HG03095 (cell line): ENCODE data around the gene TMUB2.

ENCODE experiments used
- ATAC-seq: cut with Tn5 transposase; IDR thresholded peaks from one replicate; pipeline ENCODE4 v1.9.1; 2021; ENCODE audit warnings: moderate library complexity; ENCODE audit not compliant: unreplicated experiment

Gene TMUB2

GRCh38 chr17:44202756-44203155 lies 16.0 kb downstream of the TMUB2 start:
- no peak for ATAC-seq

GRCh38 chr17:44203731-44204440 lies 17.1 kb downstream of the TMUB2 start:
- ATAC-seq: no peak

GRCh38 chr17:44204441-44204882 lies 17.7 kb downstream of the TMUB2 start:
- ATAC-seq: no peak

GRCh38 chr17:44205962-44206824 lies 19.4 kb downstream of the TMUB2 start:
- no peak for ATAC-seq

- ATAC-seq: no peak
These were observed 20.0 kb downstream of the TMUB2 start for GRCh38 chr17:44206825-44207155.

- no peak for ATAC-seq
These were observed 20.5 kb downstream of the TMUB2 start for GRCh38 chr17:44207319-44207718.

- no peak for ATAC-seq
These were observed 21.0 kb downstream of the TMUB2 start for GRCh38 chr17:44207743-44208142.

- ATAC-seq: no peak
These were observed 23.1 kb downstream of the TMUB2 start for GRCh38 chr17:44209786-44210341.

GRCh38 chr17:44210342-44211192 lies 23.8 kb downstream of the TMUB2 start:
- peak; percentile 65 for ATAC-seq

GRCh38 chr17:44211281-44212265 lies 24.8 kb downstream of the TMUB2 start:
- ATAC-seq: no peak

GRCh38 chr17:44212507-44213402 lies 26.0 kb downstream of the TMUB2 start:
- ATAC-seq: no peak

GRCh38 chr17:44213403-44214229 lies 26.8 kb downstream of the TMUB2 start:
- no peak for ATAC-seq

- ATAC-seq: no peak
These were observed 27.4 kb downstream of the TMUB2 start for GRCh38 chr17:44214230-44214494.

- ATAC-seq: no peak
These were observed 28.1 kb downstream of the TMUB2 start for GRCh38 chr17:44214896-44215295.

- ATAC-seq: no peak
These were observed 29.4 kb downstream of the TMUB2 start for GRCh38 chr17:44216173-44216572.

- no peak for ATAC-seq
These were observed 29.9 kb downstream of the TMUB2 start for GRCh38 chr17:44216694-44217093.

GRCh38 chr17:44217738-44218343 lies 31.1 kb downstream of the TMUB2 start:
- no peak for ATAC-seq
